K562 (cell line): ENCODE data around the gene NFYC. TPM values are rescaled to one million over a fixed set of nuclear protein-coding genes. Genes with fewer than 3 reads are reported as not detected.

Experiments used
- ATAC-seq: fragments of 200-7000 bp; cut with Tn5 transposase; 3 replicates; pipeline ENCODE4 v1.9.1; 2020; ENCODE audit warnings: moderate library complexity
- BruUV-seq: library from RNA; stranded (reverse); fragments of 400-500 nt; replicated peaks from 2 replicates; lab custom pipeline; 2021; lab: Mats Ljungman, UMichigan
- CTCF ChIA-PET: fragments of 300-600 bp; formaldehyde crosslinking; extraction: SDS; loops from one replicate; lab custom pipeline; 2021; ENCODE audit warnings: low intra/inter-chr PET ratio; lab: Yijun Ruan, JAX
- POLR2A ChIA-PET: fragments of 300-600, 350-650 bp; sonication (Branson Sonifier 250); formaldehyde crosslinking; extraction: SDS; loops from one replicate; lab custom pipeline; 2021; ENCODE audit warnings: antibody characterized with exemption, inconsistent platforms; lab: Yijun Ruan, JAX
- DNase-seq, 4 experiments: peaks; one replicate each; pipeline versions ENCODE4 v3.0.0 to v3.0.0-alpha.2; 2011 to 2018; ENCODE audit warnings: low spot score in 3 of 4, mixed read lengths in 3 of 4; ENCODE audit errors: extremely low read depth in 1 of 4
- FAIRE-seq: peaks from 2 replicates; lab custom pipeline; 2011; peaks lifted over from hg19 to GRCh38; lab: Jason Lieb, UNC
- H2AFZ ChIP-seq: 2 replicates; pipeline ENCODE4 v1.6.0; 2011; ENCODE audit warnings: low read depth, low read length, control low read depth, inconsistent platforms
- H3K27ac ChIP-seq: fragments of 200-600 bp; 3 replicates; pipeline ENCODE4 v1.8.0; 2011; ENCODE audit warnings: low read depth, mild to moderate bottlenecking, control low read depth, inconsistent platforms, low read length, moderate library complexity, mixed read lengths; ENCODE audit errors: extremely low read depth
- H3K27me3 ChIP-seq, 2 experiments: fragments of 300-600 bp in 1 of 2; 2 replicates in 1 of 2; 3 replicates in 1 of 2; pipeline versions ENCODE4 v1.6.0 to v1.8.0; 2011; ENCODE audit warnings: inconsistent platforms in 2 of 2, low read length in 2 of 2, mild to moderate bottlenecking in 1 of 2, mixed read lengths in 1 of 2, moderate library complexity in 1 of 2; ENCODE audit not compliant: control insufficient read depth in 2 of 2, insufficient read depth in 2 of 2
- H3K36me3 ChIP-seq: fragments of 300-600 bp; 3 replicates; pipeline ENCODE4 v1.8.0; 2011; ENCODE audit warnings: mild to moderate bottlenecking, low read length, inconsistent platforms; ENCODE audit not compliant: control insufficient read depth, insufficient read depth
- H3K4me1 ChIP-seq, 2 experiments: fragments of 200-600 bp in 1 of 2; replicated peaks in 1 of 2; 2 replicates in 1 of 2; 3 replicates in 1 of 2; pipeline versions ENCODE4 v1.5.1 to v1.8.0; 2011; ENCODE audit warnings: inconsistent platforms in 2 of 2, low read length in 2 of 2, mild to moderate bottlenecking in 1 of 2, mixed read lengths in 1 of 2, moderate library complexity in 1 of 2; ENCODE audit not compliant: control insufficient read depth in 2 of 2, insufficient read depth in 2 of 2
- H3K4me2 ChIP-seq: 2 replicates; pipeline ENCODE4 v1.6.1; 2011; ENCODE audit warnings: low read length, control low read depth, inconsistent platforms, mixed read lengths; ENCODE audit not compliant: insufficient read depth
- H3K4me3 ChIP-seq: fragments of 200-600 bp; sonication (generic), shearing (Covaris generic); 2 replicates; pipeline ENCODE4 v1.5.1; 2016; ENCODE audit warnings: control low read depth, inconsistent platforms
- H3K79me2 ChIP-seq: fragments of 200-600 bp; 3 replicates; pipeline ENCODE4 v1.8.0; 2011; ENCODE audit warnings: low read length, inconsistent platforms; ENCODE audit not compliant: control insufficient read depth, insufficient read depth
- H3K9ac ChIP-seq, 2 experiments: 2 replicates each; pipeline versions ENCODE4 v1.6.0 to v1.6.1; 2011; ENCODE audit warnings: low read depth in 2 of 2, low read length in 2 of 2, control low read depth in 1 of 2, inconsistent platforms in 1 of 2, mild to moderate bottlenecking in 1 of 2, mixed read lengths in 1 of 2; ENCODE audit not compliant: insufficient read depth in 1 of 2
- H3K9me1 ChIP-seq: one replicate; pipeline ENCODE4 v1.6.0; 2011; ENCODE audit warnings: inconsistent platforms, mild to moderate bottlenecking, low read length, moderate library complexity; ENCODE audit not compliant: control insufficient read depth, insufficient read depth
- H3K9me3 ChIP-seq: replicated peaks from 2 replicates; pipeline ENCODE4 v1.5.1; 2011; ENCODE audit warnings: low read depth, low read length, inconsistent platforms; ENCODE audit not compliant: control insufficient read depth, insufficient read depth
- H4K20me1 ChIP-seq: replicated peaks from 2 replicates; pipeline ENCODE4 v1.6.1; 2011; ENCODE audit warnings: low read length, inconsistent platforms, mixed read lengths; ENCODE audit not compliant: control insufficient read depth, insufficient read depth
- ARHGAP35 ChIP-seq: fragments of 450-650 bp; IDR thresholded peaks from 2 replicates; pipeline ENCODE4 v1.6.1; 2018; ENCODE audit not compliant: partially characterized antibody
- BRF1 ChIP-seq: IDR thresholded peaks from 3 replicates; pipeline ENCODE4 v1.6.1; 2011; ENCODE audit warnings: borderline replicate concordance, mild to moderate bottlenecking; ENCODE audit not compliant: insufficient read length; ENCODE audit errors: extremely low read depth
- FOXO4 ChIP-seq: fragments of 450-650 bp; formaldehyde crosslinking; IDR thresholded peaks from 2 replicates; pipeline ENCODE4 v1.4.0; 2020; ENCODE audit warnings: mild to moderate bottlenecking, moderate library complexity
- GATA2 ChIP-seq: sonication (generic); formaldehyde crosslinking; IDR thresholded peaks from 2 replicates; pipeline ENCODE4 v1.4.0; 2020; ENCODE audit warnings: mild to moderate bottlenecking, missing genetic modification reagents
- HDAC6 ChIP-seq: IDR thresholded peaks from 2 replicates; pipeline ENCODE4 v1.6.1; 2012; ENCODE audit warnings: low read depth, mild to moderate bottlenecking, control low read depth, inconsistent platforms, low read length, moderate library complexity
- HDAC8 ChIP-seq: fragments of 450-650 bp; IDR thresholded peaks from 2 replicates; pipeline ENCODE4 v1.6.1; 2016; ENCODE audit warnings: mild to moderate bottlenecking, missing genetic modification characterization, moderate library complexity, missing compliant biosample characterization
- HDGF ChIP-seq: fragments of 450-650 bp; IDR thresholded peaks from 2 replicates; pipeline ENCODE4 v1.6.1; 2016
- IRF1 ChIP-seq: sonication (generic); formaldehyde crosslinking; IDR thresholded peaks from 2 replicates; pipeline ENCODE4 v1.8.0; 2022; ENCODE audit warnings: missing genetic modification reagents, mild to moderate bottlenecking, borderline replicate concordance
- MTA3 ChIP-seq: fragments of 450-650 bp; formaldehyde crosslinking; IDR thresholded peaks from 2 replicates; pipeline ENCODE4 v1.6.1; 2017; ENCODE audit warnings: mild to moderate bottlenecking, borderline replicate concordance
- NFATC3 ChIP-seq: fragments of 450-650 bp; IDR thresholded peaks from 2 replicates; pipeline ENCODE4 v1.6.1; 2017; ENCODE audit warnings: mild to moderate bottlenecking
- RBBP5 ChIP-seq: fragments of 200-600 bp; sonication (generic); IDR thresholded peaks from 2 replicates; pipeline ENCODE4 v1.6.1; 2012; ENCODE audit warnings: borderline replicate concordance, mild to moderate bottlenecking, low read length, control low read depth, inconsistent platforms; ENCODE audit not compliant: insufficient read depth, poor library complexity, severe bottlenecking
- RNF2 ChIP-seq: sonication (generic); IDR thresholded peaks from 2 replicates; pipeline ENCODE4 v1.6.1; 2016
- SAP30 ChIP-seq: fragments of 200-600 bp; sonication (generic); IDR thresholded peaks from 2 replicates; pipeline ENCODE4 v1.6.1; 2012; ENCODE audit warnings: borderline replicate concordance, low read depth, mild to moderate bottlenecking, moderate library complexity, low read length, control low read depth, inconsistent platforms; ENCODE audit not compliant: insufficient read depth, poor library complexity, severe bottlenecking
- SETDB1 ChIP-seq: IDR thresholded peaks from one replicate; pipeline ENCODE4 v1.6.1; 2012; ENCODE audit warnings: low read length, control low read depth, inconsistent platforms
- SRSF1 ChIP-seq: fragments of 200-400 bp; formaldehyde crosslinking; IDR thresholded peaks from 2 replicates; pipeline ENCODE4 v1.6.1; 2017; ENCODE audit warnings: mild to moderate bottlenecking, low read depth, low read length, moderate library complexity
- TARDBP ChIP-seq: fragments of 450-650 bp; IDR thresholded peaks from 2 replicates; pipeline ENCODE4 v1.6.1; 2016
- VEZF1 ChIP-seq: fragments of 200-800 bp; sonication (Bioruptor generic); IDR thresholded peaks from 2 replicates; pipeline ENCODE4 v1.6.1; 2017; ENCODE audit warnings: missing genetic modification characterization, missing compliant biosample characterization
- ZNF444 ChIP-seq: fragments of 250-450 bp; sonication (Bioruptor Pico); IDR thresholded peaks from 2 replicates; pipeline ENCODE4 v1.4.0; 2020; ENCODE audit warnings: mild to moderate bottlenecking, moderate library complexity
- ZNF551 ChIP-seq: fragments of 250-450 bp; sonication (Bioruptor Pico); IDR thresholded peaks from 2 replicates; pipeline ENCODE4 v1.5.0; 2021; ENCODE audit warnings: mild to moderate bottlenecking, moderate library complexity
- ZNF76 ChIP-seq: fragments of 250-450 bp; sonication (Bioruptor Pico); IDR thresholded peaks from 2 replicates; pipeline ENCODE4 v1.4.0; 2020; ENCODE audit warnings: mild to moderate bottlenecking, moderate library complexity, borderline replicate concordance
- WGBS: fragments of 100-300 bp; shearing (Covaris generic); methylation state at CpG from one replicate; pipeline ENCODE4 v1.1.6; 2016; ENCODE audit warnings: low coverage, mixed read lengths; ENCODE audit not compliant: insufficient coverage; ENCODE audit errors: missing lambda C conversion rate; 5-methylcytosine and 5-hydroxymethylcytosine counted together
- in situ Hi-C: fragments of 300-500 bp; cut with MboI; formaldehyde crosslinking; loops from 4 replicates; pipeline ENCODE4 v1.15.0; 2018; ENCODE audit warnings: inconsistent platforms, mixed read lengths
- intact Hi-C: fragments of 100-400 bp; cut with micrococcal nuclease; formaldehyde crosslinking; loops from 2 replicates; pipeline ENCODE4 v1.14.2; 2022
- polyA plus RNA-seq, 8 experiments: library from polyadenylated mRNA; depleted of rRNA in 4 of 8; stranded (reverse) in 5 of 8; unstranded in 3 of 8; fragments of >200 nt; fragmentation: Nextera tagmentation in 2 of 8; fragmentation: Illumina TruSeq in 1 of 8; extraction: Ambion mirVana in 2 of 8; extraction: Trizol in 1 of 8; gene quantifications; 2 replicates each; pipeline versions ENCODE4 v1.2.1 to v1.2.3, GENCODE V29; 2011 to 2014; ENCODE audit warnings: inconsistent platforms in 1 of 8, missing spikeins in 1 of 8
- total RNA-seq, 7 experiments: library from RNA; depleted of rRNA in 6 of 7; stranded (reverse); fragments of >200 nt in 6 of 7; fragmentation: Illumina TruSeq in 2 of 7; extraction: Trizol in 2 of 7; gene quantifications; 2 replicates each; pipeline versions ENCODE4 v1.2.1 to v1.2.3, GENCODE V29; 2011 to 2021; ENCODE audit warnings: low replicate concordance in 1 of 7

Gene NFYC
- total and polyA plus RNA-seq, 9 of the 15 experiments (the other 6 are each of a cell fraction or from before 2014, with no cell fraction given), result 4.8 to 59.8 (median 41.1) TPM

GRCh38 chr1:40717065-40717464 is 25.6 kb downstream of the NFYC start:
- H3K4me1 ChIP-seq, result peaks cover 0 to 15% of the 10 kb centered on the region in 2 experiments; a peak in 3 of 5 replicates
- no peak for FAIRE-seq
- H3K27ac ChIP-seq, result no peak overlapping the region
- peaks cover 83% of the 10 kb centered on the region for H3K79me2 ChIP-seq
- WGBS, result 63% methylated on average over 1 of the region's 1 CpG
- BruUV-seq, result no TSS peak
- ATAC-seq, result no peak
- DNase-seq, result no peak
- POLR2A ChIA-PET, result interaction anchor here (1.0 to 2.7 kb wide), 7 partner anchors 10 to 39 kb away, joined by 3 to 10 read pairs (median 4); partner anchors contain the start of gene NFYC
- H2AFZ ChIP-seq, result no peak overlapping the region
- TF ChIP-seq ZNF551, result no peak
- no peak for TF ChIP-seq HDAC8
- TF ChIP-seq IRF1, result no peak
- no peak for TF ChIP-seq GATA2 (CRISPR knock-in tag)
- no peak for TF ChIP-seq HDGF
- no peak for TF ChIP-seq SAP30
- no peak for TF ChIP-seq VEZF1 (CRISPR knock-in tag)
- no peak for TF ChIP-seq ZNF444 (CRISPR knock-in tag)
- TF ChIP-seq FOXO4, result no peak
- TF ChIP-seq MTA3, result no peak
- no peak for TF ChIP-seq RBBP5
- TF ChIP-seq HDAC6, result no peak
- TF ChIP-seq RNF2, result no peak
- no peak for TF ChIP-seq SETDB1
- no peak for TF ChIP-seq SRSF1
- no peak for TF ChIP-seq BRF1
- no peak for TF ChIP-seq NFATC3
- TF ChIP-seq ARHGAP35, result no peak
- TF ChIP-seq ZNF76, result no peak
- TF ChIP-seq TARDBP, result no peak
- H3K36me3 ChIP-seq, result peaks cover 15% of the 10 kb centered on the region
- H3K27me3 ChIP-seq, result no peaks in the 10 kb centered on the region
- no peak overlapping the region for H3K4me2 ChIP-seq
- in situ Hi-C loops (no loop called here), intact Hi-C loops (no loop called here)
- H3K9ac ChIP-seq, result no peak overlapping the region
- CTCF ChIA-PET, result no interaction called here
- H3K4me3 ChIP-seq, result no peak overlapping the region
- no peaks in the 10 kb centered on the region for H4K20me1 ChIP-seq
- no peaks in the 10 kb centered on the region for H3K9me1 ChIP-seq
- H3K9me3 ChIP-seq, result no peaks in the 10 kb centered on the region
